HG03354 (cell line): ENCODE results near the gene AIFM3.
"Not testable (repeated sequence)": the region's sequence is repeated elsewhere in the genome, so short reads cannot be mapped to it uniquely, and the experiment has no call there.

ENCODE experiments used
- ATAC-seq: cut with Tn5 transposase; IDR thresholded peaks from one replicate; pipeline ENCODE4 v1.9.1; 2021; ENCODE audit warnings: mild to moderate bottlenecking; ENCODE audit not compliant: unreplicated experiment, poor library complexity, severe bottlenecking

AIFM3 gene

DNA sequence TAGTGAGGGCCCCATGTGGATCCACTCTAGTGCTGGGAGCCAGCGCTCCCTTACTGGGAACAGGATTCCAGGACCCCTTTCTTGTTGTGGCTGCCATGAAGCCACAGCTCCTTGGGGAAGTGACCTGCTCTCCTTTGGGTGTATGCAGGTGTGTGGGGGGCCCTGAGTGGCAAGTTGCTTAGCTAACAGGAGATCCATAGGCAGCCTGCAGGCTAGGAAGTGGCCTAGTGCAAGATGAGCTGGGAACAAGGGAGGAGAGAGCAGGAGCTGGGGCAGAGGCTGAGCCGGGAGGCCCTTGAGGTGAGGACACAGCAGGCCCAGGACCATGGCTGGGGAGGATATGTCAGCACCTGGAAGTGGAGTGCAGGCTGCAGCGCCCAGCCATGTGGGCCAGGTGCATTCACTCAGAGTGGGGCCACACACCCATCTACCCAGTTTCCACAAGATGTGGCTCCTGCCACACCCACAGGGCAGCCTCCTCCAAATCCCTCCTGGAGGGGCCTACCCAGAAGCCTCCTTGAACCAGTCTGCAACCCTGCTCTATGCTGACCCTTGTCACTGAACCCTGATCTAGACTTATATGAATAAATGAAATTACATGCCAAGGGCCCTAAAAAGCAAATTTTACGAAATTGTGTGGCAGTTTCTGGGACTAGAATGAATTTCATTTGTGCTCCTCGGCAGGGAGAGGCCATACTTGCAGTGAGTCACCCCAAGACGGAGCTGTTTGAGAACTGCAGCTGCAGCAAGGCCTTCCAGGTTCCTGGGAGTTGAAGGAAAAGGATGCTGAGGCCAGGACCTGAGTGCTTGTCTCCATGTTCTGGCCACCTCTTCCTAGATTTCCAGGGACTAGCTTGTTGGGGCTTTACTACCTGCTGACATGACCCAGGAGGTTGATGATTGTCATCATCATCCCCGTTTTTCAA, 31.6 kb downstream of the AIFM3 start:
- no peak for ATAC-seq

DNA sequence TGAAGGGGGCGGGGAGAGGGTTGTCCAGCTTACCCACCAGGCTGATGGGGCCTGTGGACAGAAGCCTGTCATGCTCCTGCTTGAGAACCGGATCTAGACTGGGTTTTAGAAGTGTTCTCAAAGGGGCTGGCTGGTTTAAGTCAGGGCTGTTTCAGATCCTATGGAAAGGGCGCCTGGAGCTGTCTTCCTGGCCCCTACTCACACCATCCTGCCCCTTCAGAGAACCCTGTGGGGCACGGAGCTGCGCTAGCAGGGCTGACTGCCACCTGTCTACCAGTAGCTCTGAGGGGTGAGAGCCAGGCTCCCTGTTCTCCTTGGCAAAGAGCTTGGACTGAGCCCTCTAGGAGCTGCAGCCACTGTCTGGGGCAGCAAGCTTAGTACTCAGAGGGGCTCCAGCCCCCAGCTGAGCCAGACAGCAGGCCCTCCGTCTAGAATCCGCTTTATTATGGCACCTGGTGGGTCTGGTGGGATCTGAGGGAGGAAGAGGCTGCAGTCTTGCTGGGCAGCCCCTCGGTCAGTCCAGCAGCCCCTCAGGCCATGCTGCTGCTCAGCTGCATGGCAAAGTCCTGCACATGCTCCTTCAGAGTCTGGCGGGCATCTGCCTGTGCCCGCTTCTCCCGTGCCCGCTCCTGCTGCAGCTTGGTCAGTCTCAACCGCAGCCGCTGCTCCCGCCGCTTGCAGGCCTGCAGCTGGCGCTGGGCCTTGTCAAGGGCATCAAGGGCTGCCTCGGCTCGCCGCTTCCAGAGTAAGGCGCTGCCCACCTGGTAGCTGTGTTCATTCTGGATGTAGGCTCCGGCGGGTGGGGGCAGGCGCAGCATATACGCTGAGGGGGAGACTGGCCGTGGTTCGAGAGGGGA, 32.5 kb downstream of the AIFM3 start:
- no peak for ATAC-seq

DNA sequence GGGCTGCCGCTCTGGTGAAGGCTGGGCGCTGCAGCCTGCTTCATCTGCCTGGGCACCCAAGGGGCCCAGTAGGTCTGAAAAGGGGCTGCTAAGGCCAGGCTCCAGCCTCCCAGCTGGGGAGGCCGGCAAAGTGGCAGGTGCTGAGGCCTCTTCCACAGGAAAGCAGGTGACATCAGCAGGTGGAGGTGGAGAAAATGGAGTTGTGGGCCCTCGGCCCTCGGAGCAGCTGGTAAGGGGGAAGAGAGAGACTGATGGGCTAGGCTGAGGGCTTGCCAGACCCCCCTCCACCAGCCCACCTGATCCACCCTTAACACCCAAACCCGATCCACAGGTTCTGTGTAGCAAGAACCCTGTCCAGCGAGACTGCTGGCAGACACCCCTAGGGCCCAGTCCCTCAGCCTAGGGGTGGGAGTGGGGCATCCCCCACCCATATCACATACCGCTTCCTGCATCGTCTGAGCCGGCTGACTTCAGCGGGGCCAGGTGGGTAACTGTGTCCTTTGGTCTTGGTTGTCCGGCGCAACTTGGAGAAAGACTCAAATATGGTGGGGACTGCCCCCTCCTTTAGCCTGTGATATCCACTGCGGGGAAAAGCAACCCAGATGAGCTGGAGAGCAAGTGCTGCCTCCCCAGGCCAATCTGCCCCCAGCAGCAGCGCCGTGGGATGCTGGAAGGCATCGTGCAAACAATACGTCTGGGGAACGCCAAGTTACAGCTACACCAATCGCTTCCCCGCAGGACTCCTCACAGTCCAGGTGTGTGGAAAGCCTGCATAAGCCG, 33.3 kb downstream of the AIFM3 start:
- ATAC-seq = no peak

DNA sequence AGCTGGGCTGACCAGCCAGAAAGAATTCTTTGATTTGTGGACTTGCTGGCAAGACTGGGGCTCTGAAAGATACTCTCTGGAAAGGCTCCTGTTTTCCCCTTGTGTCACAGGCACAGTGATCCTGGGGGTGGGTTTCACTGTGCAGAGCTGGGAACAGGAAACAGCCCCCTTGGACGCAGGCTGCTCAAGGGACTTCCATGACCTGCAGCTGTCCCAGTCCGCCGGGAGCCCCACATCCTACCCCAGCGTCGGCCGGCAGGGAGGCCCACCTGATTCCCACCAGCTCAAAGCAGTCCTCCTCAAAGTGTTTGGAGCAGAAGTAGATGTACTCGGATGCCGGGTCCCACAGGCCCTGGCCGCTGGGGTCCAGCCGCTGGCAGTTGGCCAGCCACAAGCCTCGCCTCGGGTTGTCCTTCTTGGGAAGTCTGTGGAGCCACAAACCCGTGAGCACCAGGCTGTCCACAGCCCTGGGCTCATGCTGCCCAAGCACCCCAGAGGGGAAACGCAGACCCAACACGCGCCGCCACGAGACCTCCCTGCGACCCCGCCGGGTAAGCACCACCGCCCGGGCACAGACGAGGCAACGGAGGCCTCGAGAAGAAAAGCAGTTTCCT, 34.0 kb downstream of the AIFM3 start:
- ATAC-seq = no peak

DNA sequence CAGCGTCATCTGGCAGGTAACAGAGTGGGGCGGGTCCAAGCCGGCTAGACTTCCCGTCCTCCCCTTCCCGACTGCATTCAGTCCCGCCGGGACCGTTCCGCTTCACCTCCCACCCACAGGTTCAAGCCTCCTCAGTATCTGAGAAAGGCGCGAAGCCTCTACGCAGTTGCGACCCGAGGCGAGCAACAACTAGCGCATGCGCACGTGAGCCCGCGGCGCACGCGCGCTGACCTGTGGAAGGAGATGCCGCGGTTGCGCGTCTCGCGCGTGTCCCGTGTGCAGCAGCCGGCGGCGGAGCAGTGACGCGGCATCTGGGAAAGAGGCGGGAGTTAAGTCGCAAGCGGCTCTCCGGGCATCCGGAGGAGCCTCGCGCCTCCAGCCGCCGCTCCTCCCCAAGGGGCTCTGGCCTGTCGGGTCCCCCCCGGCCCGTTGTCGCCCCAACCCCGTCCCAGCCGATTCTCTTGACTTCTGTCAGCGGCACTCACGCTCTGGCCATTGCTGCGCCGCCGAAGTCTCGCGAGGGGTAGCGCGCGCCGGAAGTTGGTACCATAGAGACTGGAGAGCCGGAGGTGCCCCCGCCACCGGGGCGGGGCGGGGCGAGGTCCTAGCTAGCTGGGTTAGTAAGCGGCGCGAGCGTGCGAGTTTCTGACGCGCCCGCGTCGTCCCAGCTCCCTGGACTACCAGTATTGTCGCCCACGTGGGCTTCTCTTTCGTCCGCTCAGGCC, 34.7 kb downstream of the AIFM3 start, which contains the start of gene THAP7:
Gene THAP7 (minus strand): TSS at position 518 of the 725 bp plus-strand sequence. CDS start 207 bp downstream, at position 311.
- peak; percentile 86 for ATAC-seq

DNA sequence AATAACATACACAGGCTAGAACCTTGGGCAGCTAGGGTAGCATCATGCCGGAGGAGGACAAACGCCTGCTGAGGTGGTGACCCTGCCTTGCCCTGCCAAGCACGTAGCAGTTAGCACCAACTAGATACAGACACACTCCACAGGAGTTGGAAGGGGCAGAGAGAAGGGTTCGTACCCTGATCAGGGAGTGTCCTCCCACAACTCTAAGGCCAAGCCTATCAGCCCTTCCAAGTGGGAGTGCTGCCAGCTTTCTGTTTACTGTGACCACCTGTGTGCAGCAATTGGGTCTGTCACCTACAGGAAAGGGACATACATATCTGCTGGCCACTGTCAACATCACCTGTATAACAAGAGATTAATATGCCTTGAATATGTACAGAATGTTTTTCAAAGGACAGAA, 36.7 kb downstream of the AIFM3 start:
- no peak for ATAC-seq

DNA sequence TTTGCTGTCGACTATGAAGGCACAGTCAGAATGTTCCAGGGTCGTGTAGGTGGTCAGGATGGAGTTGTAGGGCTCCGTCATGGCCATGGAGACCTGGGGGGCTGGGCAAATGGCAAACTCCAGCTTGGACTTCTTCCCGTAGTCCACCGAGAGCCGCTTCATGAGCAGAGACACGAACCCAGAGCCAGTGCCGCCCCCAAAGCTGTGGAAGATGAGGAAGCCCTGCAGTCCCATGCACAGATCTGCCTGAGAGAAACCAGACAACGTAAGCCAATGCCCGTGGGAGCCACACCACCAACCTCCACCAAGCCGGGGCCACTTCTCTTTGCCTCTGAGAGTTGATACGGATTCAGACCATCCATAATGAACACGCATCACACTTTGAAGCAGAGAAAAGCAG, 42.2 kb downstream of the AIFM3 start:
- ATAC-seq = not testable (repeated sequence)

DNA sequence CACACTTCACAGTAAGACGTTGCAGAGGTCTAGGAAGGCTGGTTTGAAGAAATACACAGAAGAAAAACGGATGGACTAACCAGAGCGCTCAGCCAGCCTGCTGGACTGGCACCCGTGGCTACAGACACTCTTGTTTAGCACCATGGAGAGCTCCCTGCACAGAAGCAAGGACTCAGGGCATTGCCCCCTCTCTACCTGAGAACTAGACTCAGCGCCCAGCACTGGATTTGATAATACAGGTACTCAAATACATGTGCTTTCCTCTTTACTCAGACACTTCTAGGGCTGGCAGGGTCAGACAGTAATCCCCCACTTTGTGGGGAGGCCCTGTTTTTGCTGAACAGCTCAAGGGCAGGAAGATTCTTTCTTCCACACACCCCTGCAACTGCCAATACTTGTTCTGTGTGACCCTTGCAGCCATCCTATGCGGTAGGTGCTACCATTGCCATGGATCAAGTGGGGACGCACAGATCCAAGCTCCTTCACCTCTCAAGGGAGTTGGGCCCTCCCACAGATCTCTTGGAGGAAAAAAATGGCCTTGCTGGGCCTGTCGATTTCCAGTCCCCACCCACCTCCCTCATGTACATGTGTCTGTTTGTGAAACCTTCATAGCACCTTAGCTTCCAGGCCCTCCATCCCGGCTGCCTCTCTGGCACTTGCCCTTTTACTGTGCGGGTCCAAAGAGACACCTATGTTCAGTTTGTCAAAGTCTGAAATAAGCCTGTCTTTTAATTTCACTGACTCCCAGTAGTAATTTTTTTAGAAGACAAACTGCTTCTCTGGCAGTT, 42.8 kb downstream of the AIFM3 start:
- no peak for ATAC-seq

DNA sequence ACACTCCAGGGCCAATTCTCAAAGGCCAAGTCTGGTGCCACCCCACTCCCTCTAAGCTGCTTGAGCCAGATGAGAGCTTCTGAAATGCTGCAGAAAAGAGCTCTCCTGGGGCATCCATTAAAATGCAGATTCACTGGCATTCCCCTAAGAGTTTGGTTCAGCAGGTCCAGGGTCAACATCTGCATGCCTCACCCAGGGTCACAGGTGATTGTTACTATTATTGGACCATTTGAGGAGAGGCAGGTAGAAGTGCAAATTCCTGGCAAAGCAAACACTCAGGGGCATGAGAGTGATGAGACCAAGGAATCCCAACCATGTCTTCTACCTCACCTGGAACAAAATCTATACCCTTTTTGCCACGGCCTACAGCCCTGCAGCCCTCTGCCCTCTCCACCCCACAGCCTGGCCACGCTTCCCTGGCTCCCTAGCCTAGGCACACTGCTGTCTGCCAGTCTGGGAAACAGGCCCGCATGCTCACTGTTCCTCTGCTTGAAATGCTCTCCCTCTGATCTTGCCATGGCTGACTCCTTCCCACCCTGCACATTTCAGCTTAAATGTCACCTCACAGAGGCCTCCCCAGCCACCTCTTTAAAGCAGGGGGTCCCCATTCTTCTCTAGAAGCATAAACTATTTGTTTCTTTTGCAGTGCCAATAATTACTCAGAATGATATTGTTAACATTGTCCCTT, 43.5 kb downstream of the AIFM3 start:
- no peak for ATAC-seq

DNA sequence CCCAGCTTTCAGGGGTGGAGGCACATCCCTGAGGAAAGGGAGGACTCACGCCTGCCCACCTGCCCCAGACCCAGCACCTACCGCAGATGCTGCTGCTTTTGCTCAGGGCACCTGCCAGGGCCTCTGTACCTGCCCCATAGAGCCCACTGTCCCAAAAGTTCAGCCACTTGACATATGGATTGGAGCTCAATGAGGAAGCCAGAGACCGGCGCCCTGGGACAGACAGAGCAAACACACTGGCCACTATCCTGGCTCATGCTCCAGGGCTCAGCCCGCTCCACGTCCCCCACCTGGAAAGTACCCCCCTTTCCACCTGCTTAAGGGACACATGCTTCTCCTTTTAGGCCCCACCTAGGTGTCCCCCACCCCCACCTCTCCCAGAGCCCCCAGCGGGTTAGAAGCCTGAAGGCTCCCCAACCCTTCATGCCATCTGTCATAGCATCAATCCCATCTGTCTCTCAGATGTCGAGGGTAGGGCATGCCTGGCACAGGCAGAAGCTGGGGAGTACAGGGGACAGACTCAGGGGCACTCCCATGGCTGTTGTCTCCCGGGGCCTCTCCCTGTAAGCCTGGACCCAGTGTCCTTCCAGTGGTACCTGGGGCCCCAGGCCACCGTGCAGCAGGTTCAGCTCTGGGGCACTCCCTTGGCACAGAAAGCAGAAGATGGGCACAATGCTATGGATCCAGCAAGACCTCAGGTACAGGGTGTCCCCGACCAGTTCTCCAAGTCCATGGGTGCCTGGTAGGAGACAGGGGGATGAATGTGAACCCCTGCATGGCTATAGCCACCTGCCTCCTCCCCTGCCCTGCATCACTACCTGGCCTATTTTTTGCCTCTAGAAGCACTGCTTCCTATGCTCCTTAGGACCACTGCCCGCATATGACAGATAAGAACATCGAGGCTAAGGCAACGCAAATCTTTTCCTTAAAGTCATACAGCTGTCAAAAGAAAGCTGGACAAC, 45.7 kb downstream of the AIFM3 start:
- ATAC-seq = no peak

DNA sequence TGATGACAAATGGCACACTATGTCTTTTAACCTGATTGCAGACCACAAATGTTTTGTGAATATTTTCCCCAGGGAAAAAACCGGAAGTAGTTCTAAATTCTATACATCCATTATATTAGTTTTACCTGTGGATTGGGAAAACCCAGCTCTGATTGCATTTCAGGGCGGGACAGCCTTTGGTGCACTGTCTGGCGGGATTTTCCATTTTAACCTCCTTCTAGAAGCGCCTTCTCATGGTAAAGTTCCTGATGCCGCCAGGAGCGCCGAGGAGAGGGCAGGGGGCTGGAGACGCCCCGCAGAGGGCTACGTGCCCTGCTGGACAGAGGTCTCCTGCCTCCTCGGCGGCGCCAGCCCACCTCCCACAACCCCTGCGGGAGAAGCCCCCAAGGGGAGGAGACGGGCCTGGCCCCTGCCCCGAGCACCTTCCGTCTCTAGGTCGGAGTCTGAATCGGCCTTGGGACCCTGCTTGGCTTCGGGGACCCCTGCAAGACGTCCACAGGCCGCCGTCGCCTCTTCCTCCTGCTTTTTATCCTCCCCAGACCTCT, 46.7 kb downstream of the AIFM3 start:
- ATAC-seq = no peak

DNA sequence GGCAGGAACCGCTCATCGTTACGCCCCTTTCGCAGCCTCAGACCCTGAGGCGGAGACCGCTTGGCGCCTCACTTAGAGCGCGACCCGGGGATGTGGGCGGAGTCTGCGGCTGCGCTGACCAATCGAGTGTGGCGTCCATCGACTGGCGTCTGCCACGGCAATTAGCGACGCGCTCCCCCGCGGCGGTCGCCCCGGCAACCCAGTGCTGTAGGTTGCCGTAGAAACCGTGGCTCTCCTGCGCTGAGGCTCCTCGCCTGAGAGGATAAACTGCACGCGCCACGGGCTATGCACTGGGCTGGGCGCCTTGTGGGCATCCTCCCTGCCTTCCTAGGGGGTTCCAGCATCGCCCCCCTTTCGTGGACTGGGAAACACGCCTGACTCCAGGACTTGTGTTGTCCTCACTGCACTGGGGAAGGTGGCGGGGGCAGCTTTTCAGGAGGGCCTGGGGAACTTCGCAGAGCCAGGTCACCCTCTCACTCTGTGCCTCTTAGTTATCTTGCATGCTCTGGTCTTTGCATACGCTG, 47.2 kb downstream of the AIFM3 start:
- peak; percentile 88 for ATAC-seq

DNA sequence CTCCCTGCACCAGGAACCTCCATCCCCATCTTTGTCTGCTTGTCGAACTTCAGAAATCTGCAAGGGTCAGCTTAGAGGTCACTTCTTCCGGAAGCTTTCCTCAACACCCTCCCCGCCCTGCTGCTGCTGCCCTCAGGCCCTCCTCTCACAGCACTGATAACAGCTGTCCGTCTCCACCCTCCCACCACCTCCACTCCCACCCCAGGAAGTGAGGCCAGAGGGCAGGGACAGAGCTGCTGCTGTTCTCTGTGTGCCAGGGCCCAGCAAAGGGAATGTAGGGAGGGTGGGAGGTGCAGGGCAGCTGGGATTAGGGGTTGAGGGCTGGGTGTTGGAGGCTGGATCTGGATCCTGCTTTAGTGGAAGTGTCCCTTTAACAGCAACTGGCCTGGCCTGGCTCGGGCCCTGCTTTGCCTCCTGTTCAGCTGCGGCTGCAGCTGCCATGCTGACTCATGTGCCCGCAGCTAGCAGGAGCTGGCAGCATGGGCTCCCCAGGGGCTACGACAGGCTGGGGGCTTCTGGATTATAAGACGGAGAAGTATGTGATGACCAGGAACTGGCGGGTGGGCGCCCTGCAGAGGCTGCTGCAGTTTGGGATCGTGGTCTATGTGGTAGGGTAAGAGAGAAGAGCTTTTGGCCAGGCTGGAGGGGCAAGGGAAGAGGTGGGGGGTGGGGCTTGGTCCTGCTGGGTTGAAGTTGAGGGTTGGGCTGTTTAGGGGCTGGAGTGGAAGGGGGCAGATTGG, 47.8 kb downstream of the AIFM3 start, which contains the start of gene P2RX6:
Gene P2RX6 (plus strand): TSS at position 440 of the 740 bp plus-strand sequence. CDS start 10 bp downstream, at position 450.
- no peak for ATAC-seq

DNA sequence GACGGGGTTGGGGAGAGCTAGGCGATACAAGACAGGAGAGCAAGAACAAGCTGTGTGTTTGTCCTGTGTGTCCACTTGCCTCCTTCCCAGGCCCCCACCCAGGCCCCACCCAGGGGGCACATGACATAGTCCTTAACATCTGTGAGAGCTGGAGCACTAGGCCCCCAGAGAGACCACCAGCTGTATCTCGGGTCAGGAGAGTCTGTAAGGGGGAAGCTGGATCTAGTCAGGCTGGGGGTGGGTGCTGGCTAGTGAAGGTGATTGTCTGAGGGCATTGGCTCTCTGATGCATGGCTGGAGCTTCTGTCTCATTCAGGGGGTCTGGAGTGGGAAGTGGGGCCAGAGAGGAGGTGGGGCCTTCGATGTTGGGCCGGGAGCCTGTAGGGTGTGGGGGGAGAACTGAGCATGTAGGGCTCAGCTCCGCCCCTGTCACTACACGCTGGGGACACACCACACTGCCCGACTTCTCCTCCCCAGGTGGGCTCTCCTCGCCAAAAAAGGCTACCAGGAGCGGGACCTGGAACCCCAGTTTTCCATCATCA, 48.5 kb downstream of the AIFM3 start:
- no peak for ATAC-seq
